ENCODE data around the gene GPD1L.

The GPD1L gene

GRCh38 chr3:32127219-32127826 lies 20.9 kb downstream of the GPD1L start:
- no peak for DNase-seq
- intact Hi-C loops (cut with DNase I), result no loop called here

- intact Hi-C loops (cut with DNase I), result no loop called here
Measured at GRCh38 chr3:32128936-32129335, 22.5 kb downstream of the GPD1L start.

GRCh38 chr3:32129832-32130231 lies 23.4 kb downstream of the GPD1L start:
- DNase-seq, result no peak
- intact Hi-C loops (cut with DNase I), result no loop called here

More at GRCh38 chr3:32128936-32129335, 22.5 kb downstream of the GPD1L start:
- no peak for DNase-seq

- no peak for DNase-seq
- intact Hi-C loops (cut with DNase I), result no loop called here
Measured at GRCh38 chr3:32132121-32132520, 25.7 kb downstream of the GPD1L start.

- DNase-seq, result no peak
- intact Hi-C loops (cut with DNase I), result no loop called here
Measured at GRCh38 chr3:32132706-32133105, 26.3 kb downstream of the GPD1L start.

- peak in 3 of 42 donors; percentile 25 to 28 (median 27) for DNase-seq
- intact Hi-C loops (cut with DNase I), result no loop called here
Measured at GRCh38 chr3:32136703-32137102, 30.3 kb downstream of the GPD1L start.

- intact Hi-C loops (cut with DNase I), result no loop called here
- DNase-seq, result no peak
Measured at GRCh38 chr3:32137870-32138269, 31.4 kb downstream of the GPD1L start.

GRCh38 chr3:32138545-32139104 lies 32.2 kb downstream of the GPD1L start:
- no peak for DNase-seq
- intact Hi-C loops (cut with DNase I), result no loop called here

GRCh38 chr3:32140943-32141342 lies 34.5 kb downstream of the GPD1L start:
- intact Hi-C loops (cut with DNase I), result no loop called here
- no peak for DNase-seq

- intact Hi-C loops (cut with DNase I), result loop anchor here (2.0 kb wide), 2 partner anchors 37 to 123 kb away; partner anchors contain the start of gene GPD1L
- DNase-seq, result peak in 33 of 42 donors; percentile 20 to 88 (median 66)
Measured at GRCh38 chr3:32143849-32144757, 37.7 kb downstream of the GPD1L start.

GRCh38 chr3:32146746-32147211 lies 40.4 kb downstream of the GPD1L start:
- intact Hi-C loops (cut with DNase I), result no loop called here
- DNase-seq, result peak in 21 of 42 donors; percentile 13 to 71 (median 36)

- intact Hi-C loops (cut with DNase I), result no loop called here
- DNase-seq, result no peak
Measured at GRCh38 chr3:32147509-32147908, 41.1 kb downstream of the GPD1L start.

- intact Hi-C loops (cut with DNase I), result no loop called here
- peak in 11 of 42 donors; percentile 12 to 63 (median 30) for DNase-seq
Measured at GRCh38 chr3:32147933-32148332, 41.5 kb downstream of the GPD1L start.

- peak in 1 of 42 donors; percentile 9 for DNase-seq
- intact Hi-C loops (cut with DNase I), result no loop called here
Measured at GRCh38 chr3:32148351-32148750, 41.9 kb downstream of the GPD1L start.

GRCh38 chr3:32153414-32154204 lies 47.2 kb downstream of the GPD1L start:
- intact Hi-C loops (cut with DNase I), result no loop called here

GRCh38 chr3:32154205-32154579 lies 47.8 kb downstream of the GPD1L start:
- intact Hi-C loops (cut with DNase I), result no loop called here
- DNase-seq, result peak in 2 of 42 donors; percentile 16 to 23

More at GRCh38 chr3:32153414-32154204, 47.2 kb downstream of the GPD1L start:
- DNase-seq, result peak in 8 of 42 donors; percentile 13 to 67 (median 31)

GRCh38 chr3:32155117-32155516 lies 48.7 kb downstream of the GPD1L start:
- DNase-seq, result no peak
- intact Hi-C loops (cut with DNase I), result no loop called here

GRCh38 chr3:32157600-32158264 lies 51.3 kb downstream of the GPD1L start:
- intact Hi-C loops (cut with DNase I), result no loop called here
- no peak for DNase-seq
